ENCODE measurements around the gene PPM1N. TPM values are rescaled to one million over a fixed set of nuclear protein-coding genes. Genes with fewer than 3 reads are reported as not detected.
A peak's percentile ranks its signal among the peaks of the same experiment; 100 is the strongest.

The PPM1N gene
- total and polyA plus RNA-seq, 3 experiments from 2014 or later = 2.5 to 4.6 (median 3.3) TPM

DNA sequence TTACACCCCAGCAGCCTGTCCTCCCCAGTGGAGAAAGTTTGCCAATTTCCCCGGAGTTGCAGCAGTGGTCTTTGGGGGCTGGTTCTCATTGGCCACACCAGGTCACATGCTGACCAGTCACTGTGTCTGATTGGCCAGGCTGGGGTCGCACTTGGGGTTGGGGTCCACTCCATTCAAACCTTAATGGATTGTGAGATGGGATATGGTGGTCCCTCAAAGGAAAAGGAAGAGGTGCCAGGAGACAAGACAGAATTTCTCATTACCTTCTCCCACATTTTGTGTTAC is 3.4 kb downstream of the PPM1N start:
- Histone ChIP-seq H3K27ac (ENCODE audit: low read depth, low read length) (no peak overlapping the region), H3K9me3 (ENCODE audit: low read length) (no peaks in the 10 kb centered on the region), H3K4me3 (ENCODE audit: low read length) (no peak overlapping the region), H3K27me3 (ENCODE audit: insufficient read depth, low read length, poor library complexity, severe bottlenecking) (no peaks in the 10 kb centered on the region), H3K36me3 (ENCODE audit: insufficient read depth, low read length) (no peaks in the 10 kb centered on the region), H3K4me1 (ENCODE audit: insufficient read depth, low read length) (peaks cover 41% of the 10 kb centered on the region)
- no peak for DNase-seq
- Mint-ChIP-seq H3K36me3 (peaks cover 0 to 3% (median 2%) of the 10 kb centered on the region in 3 donors), H3K27ac (peak overlapping the region in 2 of 8 donors; percentile 72 to 75), H3K4me3 (peak overlapping the region in 1 of 7 donors; percentile 53), H3K27me3 (peaks cover 0 to 3% of the 10 kb centered on the region in 2 donors), H3K4me1 (peaks cover 29 to 51% (median 49%) of the 10 kb centered on the region in 3 donors), H3K9me3 (no peaks in the 10 kb centered on the region)
- ChIA-PET CTCF (no interaction called here), POLR2A (no interaction called here)

DNA sequence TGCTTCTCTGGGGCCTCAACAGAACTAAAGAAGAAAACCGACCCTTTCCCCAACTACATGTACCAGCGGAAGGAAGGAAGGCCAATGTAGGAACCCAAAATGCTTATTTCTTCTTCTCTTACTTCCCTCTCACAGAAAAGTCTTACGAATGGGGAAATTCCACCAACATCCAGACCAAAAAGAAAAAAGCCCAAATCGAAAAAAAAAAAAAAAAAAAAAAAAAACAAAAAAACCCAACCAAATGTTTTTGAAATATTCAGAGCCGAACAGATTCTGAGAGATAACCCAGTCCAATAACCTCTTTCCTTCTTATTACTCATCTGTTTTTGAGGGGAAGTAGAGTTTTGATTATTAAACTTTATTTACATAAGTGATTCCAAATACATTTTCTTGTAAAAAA is 3.9 kb downstream of the PPM1N start:
- Mint-ChIP-seq H3K36me3 (peaks cover 0 to 5% (median 2%) of the 10 kb centered on the region in 3 donors), H3K4me1 (peaks cover 29 to 48% (median 46%) of the 10 kb centered on the region in 3 donors), H3K27me3 (peaks cover 0 to 4% of the 10 kb centered on the region in 2 donors), H3K27ac (peak overlapping the region in 1 of 8 donors; percentile 72), H3K9me3 (no peaks in the 10 kb centered on the region), H3K4me3 (peak overlapping the region in 1 of 7 donors; percentile 53)
- Histone ChIP-seq H3K27ac (ENCODE audit: low read depth, low read length) (no peak overlapping the region), H3K4me3 (ENCODE audit: low read length) (no peak overlapping the region), H3K36me3 (ENCODE audit: insufficient read depth, low read length) (no peaks in the 10 kb centered on the region), H3K4me1 (ENCODE audit: insufficient read depth, low read length) (peaks cover 40% of the 10 kb centered on the region), H3K9me3 (ENCODE audit: low read length) (no peaks in the 10 kb centered on the region), H3K27me3 (ENCODE audit: insufficient read depth, low read length, poor library complexity, severe bottlenecking) (no peaks in the 10 kb centered on the region)
- CTCF ChIA-PET = interaction anchor here (0.8 kb wide), 1 partner anchor 17 kb away, joined by 3 read pairs; no protein-coding TSS in a partner anchor
- POLR2A ChIA-PET = no interaction called here
- DNase-seq = no peak

DNA sequence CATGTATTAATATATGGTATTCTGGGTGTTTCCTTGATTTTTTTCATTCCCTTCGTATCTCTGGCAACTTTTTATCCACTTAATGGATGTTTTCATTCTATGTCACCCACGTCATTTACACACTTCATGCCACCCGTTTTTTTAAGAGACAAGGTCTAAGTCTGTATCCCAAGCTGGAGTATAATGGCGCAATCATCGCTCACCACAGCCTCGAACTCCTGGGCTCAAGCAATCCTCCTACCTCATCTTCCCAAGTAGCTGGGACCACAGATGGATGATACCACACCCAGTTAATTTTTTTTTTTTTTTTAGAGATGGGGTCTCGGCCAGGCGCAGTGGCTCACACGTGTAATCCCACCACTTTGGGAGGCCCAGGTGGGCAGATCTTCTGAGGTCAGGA is 5.7 kb downstream of the PPM1N start:
- Histone ChIP-seq H3K27ac (ENCODE audit: low read depth, low read length) (no peak overlapping the region), H3K27me3 (ENCODE audit: insufficient read depth, low read length, poor library complexity, severe bottlenecking) (no peaks in the 10 kb centered on the region), H3K4me3 (ENCODE audit: low read length) (no peak overlapping the region), H3K9me3 (ENCODE audit: low read length) (no peaks in the 10 kb centered on the region), H3K4me1 (ENCODE audit: insufficient read depth, low read length) (peaks cover 24% of the 10 kb centered on the region), H3K36me3 (ENCODE audit: insufficient read depth, low read length) (no peaks in the 10 kb centered on the region)
- H3K36me3 Mint-ChIP-seq = peaks cover 0 to 8% (median 2%) of the 10 kb centered on the region in 3 donors
- peak overlapping the region in 3 of 8 donors; percentile 23 to 50 (median 43) for H3K27ac Mint-ChIP-seq
- peaks cover 20 to 35% (median 31%) of the 10 kb centered on the region in 3 donors for H3K4me1 Mint-ChIP-seq
- ChIA-PET POLR2A (no interaction called here), CTCF (interaction anchor here (0.6 to 1.0 kb wide), 2 partner anchors 64 to 1429 kb away, joined by 3 read pairs; no protein-coding TSS in a partner anchor)
- peak overlapping the region in 1 of 7 donors; percentile 32 for H3K4me3 Mint-ChIP-seq
- H3K27me3 Mint-ChIP-seq = peaks cover 0 to 5% of the 10 kb centered on the region in 2 donors
- no peak for DNase-seq
- H3K9me3 Mint-ChIP-seq = no peaks in the 10 kb centered on the region

DNA sequence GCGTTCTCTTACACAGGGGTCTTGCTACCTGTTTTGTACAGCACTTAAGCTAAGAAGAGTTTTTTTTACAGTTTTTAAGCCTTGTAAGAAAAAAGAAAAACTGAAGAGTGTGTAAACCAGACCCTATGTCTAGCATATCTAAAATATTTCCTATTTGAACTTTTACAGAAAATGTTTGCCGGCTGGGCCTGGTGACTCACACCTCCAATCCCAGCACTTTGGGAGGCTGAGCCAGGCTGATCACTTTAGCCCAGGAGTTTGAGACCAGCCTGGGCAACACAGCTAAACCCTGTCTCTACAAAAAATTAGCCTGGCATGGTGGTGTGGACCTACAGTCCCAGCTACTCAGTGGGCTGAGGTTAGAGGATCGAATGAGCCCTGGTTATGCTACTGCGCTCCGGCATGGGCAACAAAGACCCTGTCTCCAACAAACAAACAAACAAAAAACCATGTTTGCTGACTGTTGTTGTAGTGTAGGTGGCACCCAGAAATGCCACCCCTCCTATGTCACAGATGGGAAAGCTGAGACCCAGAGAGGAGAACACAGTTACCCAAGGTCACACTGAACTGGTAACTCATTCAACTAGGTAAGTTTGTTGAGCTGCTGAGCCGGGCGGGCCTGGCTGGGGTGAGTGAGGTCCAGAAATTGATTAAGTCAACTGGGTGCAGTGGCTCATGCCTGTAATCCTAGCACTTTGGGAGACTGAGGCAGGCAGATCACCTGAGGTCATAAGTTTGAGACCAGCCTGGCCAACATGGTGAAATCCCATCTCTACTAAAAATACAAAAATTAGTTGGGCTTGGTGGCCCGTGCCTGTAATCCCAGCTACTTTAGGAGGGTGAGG is 7.1 kb downstream of the PPM1N start:
- Histone ChIP-seq H3K36me3 (ENCODE audit: insufficient read depth, low read length) (no peaks in the 10 kb centered on the region), H3K27ac (ENCODE audit: low read depth, low read length) (peak overlapping the region; percentile 97), H3K4me1 (ENCODE audit: insufficient read depth, low read length) (peaks cover 25% of the 10 kb centered on the region), H3K9me3 (ENCODE audit: low read length) (no peaks in the 10 kb centered on the region), H3K4me3 (ENCODE audit: low read length) (peak overlapping the region; percentile 98), H3K27me3 (ENCODE audit: insufficient read depth, low read length, poor library complexity, severe bottlenecking) (no peaks in the 10 kb centered on the region)
- peak overlapping the region; percentile 76 to 100 (median 81) for H3K4me3 Mint-ChIP-seq
- peak overlapping the region; percentile 83 to 99 (median 93) for H3K27ac Mint-ChIP-seq
- CTCF ChIA-PET = interaction anchor here (1.0 to 2.2 kb wide), 8 partner anchors 9 to 66 kb away, joined by 3 to 18 read pairs (median 4); partner anchors contain the start of genes PPM1N and RTN2
- no peak for DNase-seq
- no peaks in the 10 kb centered on the region for H3K9me3 Mint-ChIP-seq
- peaks cover 26 to 36% (median 35%) of the 10 kb centered on the region in 3 donors for H3K4me1 Mint-ChIP-seq
- peaks cover 0 to 3% of the 10 kb centered on the region in 2 donors for H3K27me3 Mint-ChIP-seq
- H3K36me3 Mint-ChIP-seq = peaks cover 0 to 12% (median 2%) of the 10 kb centered on the region in 3 donors
- POLR2A ChIA-PET = no interaction called here

DNA sequence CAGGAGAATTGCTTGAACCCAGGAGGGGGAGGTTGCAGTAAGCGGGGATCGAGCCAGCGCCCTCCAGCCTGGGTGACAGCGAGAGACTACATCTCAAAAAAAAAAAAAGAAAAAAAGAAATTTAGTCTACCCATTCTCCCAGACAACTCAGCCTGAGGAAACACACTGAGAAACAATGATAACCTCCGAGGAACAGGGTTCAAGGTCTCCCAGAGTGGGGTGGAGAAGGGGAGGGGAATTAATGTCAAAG is 7.7 kb downstream of the PPM1N start:
- peak overlapping the region; percentile 98 for H3K4me3 ChIP-seq (ENCODE audit: low read length)
- peaks cover 30 to 41% (median 39%) of the 10 kb centered on the region in 3 donors for H3K4me1 Mint-ChIP-seq
- peak overlapping the region; percentile 97 for H3K27ac ChIP-seq (ENCODE audit: low read depth, low read length)
- no peaks in the 10 kb centered on the region for H3K36me3 ChIP-seq (ENCODE audit: insufficient read depth, low read length)
- H3K9me3 ChIP-seq (ENCODE audit: low read length) = no peaks in the 10 kb centered on the region
- H3K4me3 Mint-ChIP-seq = peak overlapping the region; percentile 76 to 100 (median 81)
- no peak for DNase-seq
- peak overlapping the region; percentile 83 to 99 (median 93) for H3K27ac Mint-ChIP-seq
- H3K9me3 Mint-ChIP-seq = no peaks in the 10 kb centered on the region
- H3K27me3 ChIP-seq (ENCODE audit: insufficient read depth, low read length, poor library complexity, severe bottlenecking) = no peaks in the 10 kb centered on the region
- peaks cover 0 to 13% (median 4%) of the 10 kb centered on the region in 3 donors for H3K36me3 Mint-ChIP-seq
- peaks cover 28% of the 10 kb centered on the region for H3K4me1 ChIP-seq (ENCODE audit: insufficient read depth, low read length)
- ChIA-PET CTCF (interaction anchor here (1.0 to 2.2 kb wide), 8 partner anchors 10 to 67 kb away, joined by 3 to 18 read pairs (median 4); partner anchors contain the start of genes PPM1N and RTN2), POLR2A (no interaction called here)
- H3K27me3 Mint-ChIP-seq = peaks cover 0 to 3% of the 10 kb centered on the region in 2 donors

DNA sequence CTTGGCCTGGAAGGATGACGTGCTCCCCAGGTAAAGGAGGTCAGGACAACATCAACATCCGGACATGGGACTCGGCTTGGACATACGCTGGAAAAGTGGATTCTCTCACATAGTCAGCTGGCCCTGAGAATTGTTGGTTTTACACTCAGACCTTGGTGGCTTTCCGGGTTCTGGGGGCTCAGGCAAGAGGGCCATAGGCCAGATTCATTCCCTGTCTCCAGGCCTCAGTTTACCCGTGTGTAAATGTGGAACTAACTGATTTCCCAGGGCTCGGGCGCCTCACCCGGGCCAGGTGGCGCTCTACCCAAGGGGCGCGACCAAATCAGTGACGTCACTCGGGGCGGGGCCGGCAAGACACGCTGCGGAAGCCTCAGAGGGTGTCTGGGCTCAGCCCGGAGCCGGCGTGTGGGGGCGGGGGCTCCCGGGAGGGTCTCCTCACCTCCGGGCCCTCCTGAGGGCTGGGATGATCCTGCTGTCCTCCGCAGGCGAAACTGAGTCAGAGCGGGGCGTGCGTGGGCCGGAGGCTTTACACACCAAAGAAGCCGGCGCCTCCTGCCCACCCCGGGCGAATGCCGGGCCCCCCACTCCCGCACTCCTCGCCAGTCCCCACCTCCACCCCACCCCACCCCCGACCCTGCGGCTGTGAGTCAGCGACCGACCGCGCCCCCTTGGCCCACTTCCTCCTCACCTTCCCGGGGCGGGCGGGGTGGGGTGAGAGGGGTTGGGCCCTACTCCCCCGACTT is 8.2 kb downstream of the PPM1N start:
- POLR2A ChIA-PET = no interaction called here

DNA sequence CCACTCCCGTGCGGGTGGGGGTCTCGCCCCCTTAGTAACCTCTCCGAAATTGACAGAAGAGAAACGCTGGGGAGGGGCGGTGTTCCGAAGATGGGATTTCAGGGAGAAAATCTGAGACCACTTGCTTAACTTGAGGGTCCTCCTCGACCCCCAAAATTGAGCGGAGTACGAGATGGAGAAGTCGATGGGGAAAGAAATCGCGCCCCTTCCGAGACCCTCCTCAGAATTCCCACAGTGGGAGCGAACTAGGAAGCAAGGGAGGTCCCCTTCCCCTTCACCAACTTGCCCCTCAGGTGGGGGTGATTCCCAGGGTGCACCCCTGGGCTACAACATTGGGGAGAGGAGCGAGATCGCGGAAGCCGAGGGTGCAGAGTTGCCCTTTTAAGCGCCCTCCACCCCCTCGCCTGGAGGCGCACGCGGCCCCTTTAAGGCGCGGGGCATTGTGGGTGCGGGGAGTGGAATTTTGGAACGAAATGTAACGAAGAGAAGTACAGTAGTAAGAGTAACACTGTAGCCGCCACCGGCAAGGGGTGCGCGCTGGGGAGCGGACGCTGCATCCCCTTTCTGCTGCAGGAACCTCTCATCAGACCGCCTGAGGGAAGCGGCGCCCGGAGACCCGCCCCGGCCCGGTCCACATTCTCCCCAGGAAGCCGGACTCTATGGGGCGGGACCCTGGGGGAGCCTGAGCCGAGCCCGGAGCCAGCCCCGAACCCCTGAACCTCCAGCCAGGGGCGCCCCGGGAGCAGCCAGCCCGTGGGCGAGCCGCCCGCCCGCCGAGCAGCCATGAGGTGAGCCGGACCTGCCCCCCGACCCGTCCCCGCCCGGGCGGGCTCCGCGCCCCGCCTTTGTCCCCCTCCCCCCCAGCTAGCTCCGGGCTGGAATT is 9.0 kb downstream of the PPM1N start, which contains the start of gene VASP:
TSS of gene VASP (plus strand) at position 491 of the 883 bp plus-strand sequence. CDS start at position 784, 293 bp downstream.
- POLR2A ChIA-PET = interaction anchor here (0.6 to 1.3 kb wide), 4 partner anchors 8 to 459 kb away, joined by 3 to 5 read pairs (median 3); partner anchors contain the start of gene PPM1N
- peak within 1 kb of the TSS; percentile 98 for H3K4me3 ChIP-seq (ENCODE audit: low read length)
- Mint-ChIP-seq H3K4me1 (peaks cover 39 to 54% (median 46%) of the 10 kb centered on the region in 3 donors), H3K4me3 (peak within 1 kb of the TSS; percentile 96 to 100 (median 97)), H3K9me3 (no peaks in the 10 kb centered on the region), H3K27ac (peak within 1 kb of the TSS; percentile 90 to 100 (median 98)), H3K36me3 (peaks cover 0 to 19% (median 2%) of the 10 kb centered on the region in 3 donors), H3K27me3 (peaks cover 0 to 2% of the 10 kb centered on the region in 2 donors)
- peaks cover 32% of the 10 kb centered on the region for H3K4me1 ChIP-seq (ENCODE audit: insufficient read depth, low read length)
- DNase-seq = peak; percentile 88 to 94 (median 90)
- H3K27me3 ChIP-seq (ENCODE audit: insufficient read depth, low read length, poor library complexity, severe bottlenecking) = no peaks in the 10 kb centered on the region
- no peaks in the 10 kb centered on the region for H3K9me3 ChIP-seq (ENCODE audit: low read length)
- H3K27ac ChIP-seq (ENCODE audit: low read depth, low read length) = peak within 1 kb of the TSS; percentile 97
- CTCF ChIA-PET = interaction anchor here (1.0 kb wide), 1 partner anchor 8 kb away, joined by 3 read pairs; no protein-coding TSS in a partner anchor
- H3K36me3 ChIP-seq (ENCODE audit: insufficient read depth, low read length) = no peaks in the 10 kb centered on the region

More for the DNA sequence above, 8.2 kb downstream of the PPM1N start:
- Mint-ChIP-seq H3K9me3 (no peaks in the 10 kb centered on the region), H3K4me3 (peak overlapping the region; percentile 90 to 100 (median 96)), H3K4me1 (peaks cover 35 to 46% (median 40%) of the 10 kb centered on the region in 3 donors), H3K27me3 (peaks cover 0 to 2% of the 10 kb centered on the region in 2 donors), H3K27ac (peak overlapping the region; percentile 90 to 100 (median 98)), H3K36me3 (peaks cover 0 to 17% (median 2%) of the 10 kb centered on the region in 3 donors)
- peak; percentile 95 to 99 (median 97) for DNase-seq
- Histone ChIP-seq H3K4me3 (ENCODE audit: low read length) (peak overlapping the region; percentile 98), H3K4me1 (ENCODE audit: insufficient read depth, low read length) (peaks cover 31% of the 10 kb centered on the region), H3K9me3 (ENCODE audit: low read length) (no peaks in the 10 kb centered on the region), H3K27me3 (ENCODE audit: insufficient read depth, low read length, poor library complexity, severe bottlenecking) (no peaks in the 10 kb centered on the region), H3K36me3 (ENCODE audit: insufficient read depth, low read length) (no peaks in the 10 kb centered on the region), H3K27ac (ENCODE audit: low read depth, low read length) (peak overlapping the region; percentile 97)
- CTCF ChIA-PET = interaction anchor here (1.0 to 2.2 kb wide), 8 partner anchors 10 to 67 kb away, joined by 3 to 18 read pairs (median 4); partner anchors contain the start of genes PPM1N and RTN2

Measured in CD8-positive, alpha-beta memory T cell (primary cell).